ENCODE results near the gene FAM168A.

DNA sequence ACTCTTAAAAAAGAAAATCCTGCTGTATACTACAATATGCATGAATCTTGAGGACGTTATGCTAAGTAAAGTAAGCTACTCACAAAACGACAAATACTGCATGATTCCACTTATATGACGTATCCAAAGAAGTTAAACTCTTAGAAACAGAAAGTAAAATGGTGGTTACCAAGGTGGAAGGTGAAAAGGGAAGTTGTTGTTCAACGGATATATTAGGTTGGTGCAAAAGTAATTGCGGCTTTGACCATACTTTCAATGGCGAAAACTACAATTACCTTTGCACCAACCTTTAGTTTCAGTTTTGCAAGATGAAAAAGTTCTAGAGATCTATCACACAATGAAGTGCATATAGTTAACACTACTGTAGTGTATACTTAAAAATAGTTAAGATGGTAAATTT lies 101.8 kb downstream of the FAM168A start:
- TF ChIP-seq, protein P1, sequence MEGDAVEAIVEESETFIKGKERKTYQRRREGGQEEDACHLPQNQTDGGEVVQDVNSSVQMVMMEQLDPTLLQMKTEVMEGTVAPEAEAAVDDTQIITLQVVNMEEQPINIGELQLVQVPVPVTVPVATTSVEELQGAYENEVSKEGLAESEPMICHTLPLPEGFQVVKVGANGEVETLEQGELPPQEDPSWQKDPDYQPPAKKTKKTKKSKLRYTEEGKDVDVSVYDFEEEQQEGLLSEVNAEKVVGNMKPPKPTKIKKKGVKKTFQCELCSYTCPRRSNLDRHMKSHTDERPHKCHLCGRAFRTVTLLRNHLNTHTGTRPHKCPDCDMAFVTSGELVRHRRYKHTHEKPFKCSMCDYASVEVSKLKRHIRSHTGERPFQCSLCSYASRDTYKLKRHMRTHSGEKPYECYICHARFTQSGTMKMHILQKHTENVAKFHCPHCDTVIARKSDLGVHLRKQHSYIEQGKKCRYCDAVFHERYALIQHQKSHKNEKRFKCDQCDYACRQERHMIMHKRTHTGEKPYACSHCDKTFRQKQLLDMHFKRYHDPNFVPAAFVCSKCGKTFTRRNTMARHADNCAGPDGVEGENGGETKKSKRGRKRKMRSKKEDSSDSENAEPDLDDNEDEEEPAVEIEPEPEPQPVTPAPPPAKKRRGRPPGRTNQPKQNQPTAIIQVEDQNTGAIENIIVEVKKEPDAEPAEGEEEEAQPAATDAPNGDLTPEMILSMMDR (IDR thresholded peaks at IDR 0.05) = no peak
- TF ChIP-seq POLR2A (IDR thresholded peaks at IDR 0.05; ENCODE audit: low read depth) (no peak), POLR2AphosphoS5 (IDR thresholded peaks at IDR 0.05) (no peak)

All from esophagus muscularis mucosa (tissue), 3 donors.